NCI-H2196 (cell line): ENCODE data around the gene SALL1.

Experiments used
- DNase-seq: peaks from one replicate; lab custom pipeline; 2025; ENCODE audit not compliant: unreplicated experiment; lab: John Stamatoyannopoulos, UW

Gene SALL1

DNA sequence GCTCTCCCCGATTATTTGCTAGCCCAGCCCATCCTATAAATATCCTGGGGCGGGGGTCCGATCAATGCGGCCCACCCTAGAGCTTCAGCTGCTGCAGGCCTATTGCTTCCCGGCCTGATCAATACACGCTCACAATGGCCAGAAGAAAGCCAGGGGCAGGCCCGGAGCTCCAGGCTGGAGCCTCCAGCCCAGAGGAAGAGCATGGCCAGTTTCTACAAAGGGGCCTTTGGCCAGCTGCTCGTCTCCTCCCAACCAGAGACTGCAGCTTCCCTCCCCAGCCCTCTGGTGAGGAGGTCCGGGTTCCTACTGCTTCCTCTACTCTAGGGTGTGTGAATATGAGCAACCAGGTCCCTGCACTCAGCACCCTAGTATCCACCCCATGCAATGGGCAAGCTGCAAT is 36.7 kb downstream of the SALL1 start:
- no peak for DNase-seq

DNA sequence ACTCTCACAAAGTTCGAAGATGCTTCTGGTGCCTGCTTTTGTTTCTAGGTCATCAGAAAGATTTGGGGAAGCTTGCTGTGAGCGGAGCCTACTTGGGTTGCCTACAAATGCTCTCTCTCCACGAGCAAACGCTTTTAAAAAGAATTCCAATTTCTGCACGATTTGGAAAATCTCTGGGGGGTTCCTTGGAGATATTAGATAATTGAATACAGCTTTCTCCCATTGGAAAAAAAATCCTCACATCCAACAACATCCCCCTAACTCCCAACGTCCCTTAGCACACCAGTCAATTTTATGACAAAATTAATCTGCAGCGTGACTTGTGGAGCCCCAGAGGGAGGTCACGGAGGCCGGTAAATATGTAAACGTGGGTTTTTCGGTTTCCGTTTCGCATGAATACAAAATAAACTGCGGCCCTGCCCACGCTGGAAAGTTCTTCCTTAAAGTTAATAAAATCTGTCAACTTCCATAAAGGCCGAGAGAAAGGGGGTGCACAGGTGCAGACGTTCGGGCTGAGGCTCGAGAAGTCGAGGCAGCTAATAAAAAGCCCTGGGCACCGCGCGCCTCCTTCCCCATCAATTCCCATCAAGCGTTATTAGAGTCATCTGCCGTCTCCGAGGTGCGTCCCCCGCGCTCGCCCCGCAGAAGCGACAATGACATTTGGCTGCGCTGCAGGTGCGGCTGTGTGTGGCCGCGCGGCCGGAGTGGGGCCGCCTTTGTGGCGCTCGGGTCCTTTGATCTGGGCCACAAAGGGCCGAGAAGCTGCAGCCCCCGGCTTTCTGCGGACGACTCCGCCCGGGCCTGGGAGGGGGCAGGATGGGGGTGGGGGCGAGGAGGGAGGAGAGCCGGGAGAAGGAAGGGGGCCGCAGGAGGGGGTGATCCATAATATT is 37.6 kb downstream of the SALL1 start:
- no peak for DNase-seq

DNA sequence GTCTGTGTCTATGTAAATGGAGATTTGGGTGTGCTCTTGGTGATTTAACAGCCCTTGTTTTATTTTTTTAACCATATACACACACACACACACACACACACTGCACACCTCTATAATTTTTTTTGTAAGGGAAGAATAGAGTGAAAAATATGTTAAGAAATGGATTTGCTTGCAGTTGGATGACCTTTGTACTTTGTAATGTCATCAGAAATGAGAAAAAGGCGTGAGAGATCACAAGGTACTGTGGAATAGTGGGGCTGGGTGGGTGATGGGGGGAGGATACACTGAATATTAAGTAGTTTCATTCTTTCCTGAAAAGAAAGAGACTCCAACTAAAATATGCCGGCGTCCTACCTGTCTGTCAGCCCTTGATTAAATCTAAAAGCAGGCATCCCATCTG is 38.7 kb downstream of the SALL1 start:
- no peak for DNase-seq

DNA sequence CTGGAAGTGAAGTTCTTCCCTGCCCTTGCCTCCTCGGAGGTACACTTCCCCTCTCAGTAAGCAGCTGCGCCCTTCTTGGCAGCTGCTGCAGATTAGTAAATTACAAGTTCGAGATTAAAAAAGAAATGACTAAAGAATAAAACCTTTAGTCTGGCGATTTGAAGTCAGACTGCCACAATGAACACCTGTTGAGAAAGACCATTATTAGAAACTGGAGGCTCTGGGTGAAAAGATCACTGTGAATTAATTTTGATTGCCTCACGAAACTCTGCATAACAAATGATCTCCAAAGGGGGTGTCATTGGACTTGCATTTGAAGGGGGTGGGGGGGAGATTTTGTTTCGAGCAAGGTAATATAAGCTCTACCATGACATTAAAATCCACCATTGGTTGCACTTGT is 39.3 kb downstream of the SALL1 start:
- no peak for DNase-seq

DNA sequence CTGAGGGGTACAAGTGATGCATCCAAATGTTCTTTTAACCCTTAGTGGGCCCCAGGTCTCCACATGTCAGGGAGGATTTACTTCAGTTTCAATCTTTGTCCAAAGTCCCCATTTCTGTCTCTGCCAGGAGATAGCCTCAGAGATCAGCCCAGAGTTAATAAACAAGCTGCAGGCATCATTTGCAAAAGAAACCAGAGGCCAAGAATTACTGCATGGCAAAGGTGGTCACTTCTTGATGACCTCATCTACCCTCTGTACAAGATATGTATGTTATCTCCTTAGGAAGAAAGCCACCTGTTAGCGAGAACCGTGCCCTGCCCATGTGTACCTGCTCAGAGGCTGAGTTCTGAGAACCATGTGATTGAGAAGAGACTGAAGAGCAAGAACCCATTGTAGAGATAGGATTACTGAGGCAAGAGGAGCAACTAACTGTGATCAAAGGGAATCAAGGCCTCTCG is 40.3 kb downstream of the SALL1 start:
- no peak for DNase-seq

DNA sequence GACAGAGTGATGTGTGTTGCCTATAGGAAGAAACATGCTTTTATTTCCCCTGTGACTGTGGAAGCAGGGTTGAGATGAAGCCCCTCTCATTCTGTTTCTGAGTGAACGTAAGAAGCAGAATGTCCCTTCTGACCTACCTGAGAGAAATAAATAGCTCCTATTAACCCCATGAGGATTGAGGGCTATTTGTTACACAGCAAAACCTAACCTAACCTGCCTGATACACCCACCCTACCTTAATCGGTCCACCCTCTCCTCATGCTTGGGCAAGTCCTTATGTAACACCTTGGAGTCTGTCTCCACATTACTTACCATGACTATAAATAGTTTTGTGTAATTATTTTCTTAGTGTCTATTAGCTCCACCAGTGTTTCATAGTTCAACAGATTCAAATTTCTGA is 41.9 kb downstream of the SALL1 start:
- DNase-seq = no peak

DNA sequence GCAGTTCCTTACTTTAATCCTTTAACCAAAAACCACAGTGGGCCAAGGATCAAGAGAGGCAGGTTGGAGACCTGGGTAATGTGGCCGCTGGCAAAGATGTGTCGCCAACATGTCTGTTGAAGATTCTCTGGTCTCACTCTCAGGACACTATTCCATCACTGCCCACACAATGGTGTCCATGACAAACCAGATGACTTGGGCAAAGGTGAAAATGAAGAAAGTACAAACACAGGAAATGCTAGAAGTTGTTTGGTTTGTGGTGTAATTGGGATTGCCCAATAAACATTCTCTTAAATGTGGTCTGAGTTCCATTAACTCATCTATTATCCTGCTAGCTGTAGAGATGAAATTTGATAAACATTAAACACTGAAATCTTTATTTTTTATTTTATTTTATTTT is 43.3 kb downstream of the SALL1 start:
- no peak for DNase-seq

DNA sequence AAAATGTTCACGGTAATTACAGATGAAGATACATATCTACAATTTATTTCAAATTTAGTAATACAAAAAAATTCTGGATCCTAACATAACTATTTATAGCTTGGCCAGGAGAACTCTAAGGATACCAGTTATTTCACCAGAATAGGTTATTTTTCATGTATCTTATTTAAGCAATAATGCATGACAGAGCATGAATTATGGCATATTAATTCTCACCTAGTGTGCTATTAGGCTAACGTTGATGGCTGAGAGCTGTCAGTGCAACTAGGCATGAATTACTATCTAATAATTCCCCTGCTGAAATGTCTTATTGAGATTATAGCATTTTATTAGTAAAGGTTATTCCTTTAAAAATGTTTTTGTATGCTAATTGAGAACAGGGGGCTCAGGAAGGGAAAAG is 44.5 kb downstream of the SALL1 start:
- DNase-seq = no peak

DNA sequence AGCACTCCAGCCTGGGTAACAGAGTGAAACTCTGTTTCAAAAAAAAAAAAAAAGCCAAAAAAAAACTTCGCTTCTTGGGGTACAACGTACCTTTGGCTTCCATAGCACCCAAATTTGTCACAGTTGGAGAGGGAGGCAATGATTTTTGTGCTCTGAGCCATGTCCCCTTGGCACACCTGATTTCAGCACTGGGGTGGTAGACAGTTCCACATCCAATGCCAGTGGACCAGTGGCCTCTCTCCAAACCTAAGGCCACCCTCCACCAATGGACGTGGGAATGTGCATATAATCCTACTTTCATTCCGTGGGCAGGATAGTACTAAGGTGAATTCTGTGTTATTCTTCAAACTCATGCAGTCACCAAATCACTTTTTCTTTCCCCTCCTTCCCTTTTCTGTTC is 47.5 kb downstream of the SALL1 start:
- DNase-seq = no peak

DNA sequence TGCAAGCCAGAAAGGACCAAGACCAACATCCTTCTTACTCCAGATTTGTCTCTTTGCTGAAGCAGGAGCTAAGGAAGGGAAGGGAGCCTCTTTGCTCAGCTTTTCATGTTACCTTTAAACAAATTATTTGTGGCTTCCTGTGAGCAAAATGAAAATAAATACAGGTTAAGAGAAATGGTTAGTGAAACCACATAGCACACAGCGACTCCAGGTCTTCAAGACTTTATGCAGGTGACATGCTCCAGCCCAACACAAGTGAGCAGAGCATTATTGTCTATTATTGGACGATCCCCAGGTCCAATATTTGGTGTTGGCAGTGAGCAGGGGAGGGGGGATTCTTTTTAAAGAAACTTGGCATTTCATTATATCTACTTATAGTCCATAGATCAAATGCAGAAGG is 53.3 kb downstream of the SALL1 start:
- DNase-seq = no peak

DNA sequence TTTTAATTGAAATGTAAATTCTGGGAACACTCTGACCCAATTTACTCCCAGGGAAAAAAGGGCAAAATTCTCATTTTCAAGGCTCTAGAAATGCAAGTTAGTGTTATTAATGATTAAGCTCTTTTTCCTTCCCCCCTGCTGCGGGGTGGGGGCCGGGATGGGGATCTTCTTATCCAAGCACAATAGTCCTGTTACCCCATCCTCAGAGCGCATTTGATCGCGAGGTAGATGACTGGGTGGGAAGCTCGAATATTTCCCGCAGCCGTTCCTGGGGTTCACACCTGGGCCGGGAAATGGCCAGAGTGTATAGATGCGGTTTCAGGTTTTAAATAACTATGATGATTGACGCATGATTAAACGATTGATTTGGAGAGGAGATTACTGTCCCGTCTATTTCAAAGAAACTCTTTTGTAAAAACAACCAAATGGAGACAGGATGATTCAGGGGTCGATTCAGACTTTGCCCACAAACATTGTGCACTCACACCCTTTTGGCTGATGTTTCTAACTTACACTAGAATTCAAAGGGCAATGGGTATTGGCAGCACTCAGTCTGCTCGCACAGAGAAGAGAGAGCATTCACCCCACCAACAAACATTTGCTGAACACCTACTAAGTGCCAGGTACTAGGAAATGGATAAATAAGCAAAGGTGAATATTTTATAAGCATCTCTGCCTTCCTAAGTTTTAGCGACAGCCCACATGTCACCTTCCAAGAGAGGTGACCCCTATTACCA is 55.0 kb downstream of the SALL1 start:
- DNase-seq = no peak

DNA sequence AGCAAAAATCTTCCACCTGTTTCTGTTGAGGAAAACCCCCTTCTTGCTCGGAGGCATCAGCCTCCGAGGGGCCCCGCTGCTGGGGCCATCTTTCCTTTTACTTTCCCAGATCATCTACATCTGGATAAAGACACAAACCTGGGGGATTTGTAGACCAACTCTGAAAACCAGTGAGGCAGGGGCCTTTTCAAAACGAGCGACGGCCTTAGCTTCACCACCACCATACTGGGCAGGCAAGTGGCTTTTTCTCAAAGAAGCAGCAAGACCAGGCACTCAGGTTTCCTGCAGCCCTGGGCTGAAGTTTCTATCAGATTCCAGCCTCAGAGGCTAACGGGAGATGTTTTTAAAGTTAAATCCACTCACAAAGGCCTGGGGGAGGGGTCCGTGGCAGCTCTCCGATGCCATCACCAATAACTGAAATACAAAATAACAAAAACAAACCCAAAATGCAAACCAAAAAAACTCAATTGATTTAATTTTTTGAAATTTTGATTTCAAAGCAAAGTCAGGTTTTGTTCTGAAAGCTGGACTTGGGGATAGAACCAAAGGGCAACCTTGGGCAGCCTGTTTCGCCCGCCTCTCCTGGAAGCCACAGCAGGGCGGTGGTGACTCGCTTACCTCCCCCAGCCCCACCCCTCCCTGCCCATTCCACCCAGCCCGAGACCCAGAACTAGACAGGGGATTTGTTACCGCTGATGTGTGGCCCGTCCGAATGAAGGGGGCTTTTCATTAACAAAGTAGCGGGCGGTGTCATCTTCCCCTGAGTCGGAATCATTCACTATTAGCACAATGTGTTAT is 55.8 kb downstream of the SALL1 start:
- DNase-seq = no peak

DNA sequence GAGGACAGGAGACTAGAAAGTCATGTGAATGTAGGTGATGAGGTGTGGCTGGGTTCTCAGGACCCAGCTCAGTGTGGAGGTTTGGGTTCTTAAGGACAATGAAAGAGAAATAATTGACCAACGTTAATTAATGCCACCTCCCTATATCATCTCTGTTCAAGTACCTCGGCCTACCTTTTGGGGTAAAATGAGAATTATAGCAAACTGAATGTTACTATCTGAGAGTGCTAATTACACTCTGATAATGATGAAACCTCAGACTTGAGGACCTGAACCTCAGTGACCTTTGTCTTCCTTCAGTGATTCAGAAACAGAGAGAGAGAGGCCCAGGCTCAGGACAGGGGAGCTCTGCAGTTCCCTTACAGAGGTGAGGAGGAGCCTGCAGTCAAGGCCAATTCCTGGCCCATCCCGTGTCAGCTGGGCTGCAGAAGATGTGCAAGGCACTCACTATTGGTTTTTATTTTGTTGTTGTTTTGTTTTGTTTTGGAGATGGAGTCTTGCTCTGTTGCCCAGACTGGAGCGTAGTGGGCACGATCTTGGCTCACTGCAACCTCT is 57.3 kb downstream of the SALL1 start:
- no peak for DNase-seq
